GM12878 (cell line): Measurements from ENCODE around the gene TDRD7. TPM values are rescaled to one million over a fixed set of nuclear protein-coding genes. Genes with fewer than 3 reads are reported as not detected.

ENCODE experiments used
- ATAC-seq: fragments of 200-7000 bp; cut with Tn5 transposase; 3 replicates; pipeline ENCODE4 v1.9.1; 2020; ENCODE audit warnings: mild to moderate bottlenecking, moderate library complexity
- BruUV-seq: library from RNA; stranded (reverse); fragments of 400-500 nt; replicated peaks from 2 replicates; lab custom pipeline; 2021; lab: Mats Ljungman, UMichigan
- CTCF ChIA-PET: fragments of 300-600 bp; sonication (Branson Sonifier 250); formaldehyde crosslinking; extraction: SDS; loops from one replicate; lab custom pipeline; 2021; ENCODE audit warnings: inconsistent platforms; lab: Yijun Ruan, JAX
- POLR2A ChIA-PET: fragments of 350-600 bp; formaldehyde crosslinking; extraction: SDS; loops from one replicate; lab custom pipeline; 2021; ENCODE audit warnings: inconsistent platforms; lab: Charles Lee
- RAD21 ChIA-PET: fragments of 300-600 bp; sonication (Branson Sonifier 250); formaldehyde crosslinking; loops from one replicate; lab custom pipeline; 2023; ENCODE audit warnings: antibody characterized with exemption; ENCODE audit not compliant: unreplicated experiment; lab: Charles Lee
- SMC1A ChIA-PET: fragments of 300-600 bp; sonication (Branson Sonifier 250); formaldehyde crosslinking; loops from one replicate; lab custom pipeline; 2023; ENCODE audit not compliant: unreplicated experiment, uncharacterized antibody; lab: Charles Lee
- DNase-seq: peaks from one replicate; pipeline ENCODE4 v3.0.0-alpha.2; 2011; ENCODE audit warnings: low read depth, low spot score
- FAIRE-seq: peaks from 3 replicates; lab custom pipeline; 2011; peaks lifted over from hg19 to GRCh38; lab: Jason Lieb, UNC
- H2AFZ ChIP-seq: 2 replicates; pipeline ENCODE4 v1.6.0; 2011; ENCODE audit warnings: low read depth, low read length, control low read depth; ENCODE audit not compliant: control insufficient read depth
- H3K27ac ChIP-seq: 2 replicates; pipeline ENCODE4 v1.5.1; 2011; ENCODE audit warnings: control low read depth; ENCODE audit not compliant: control insufficient read depth, insufficient read depth
- H3K27me3 ChIP-seq, 2 experiments: replicated peaks in 1 of 2; 2 replicates each; pipeline versions ENCODE4 v1.6.0 to v1.6.1; 2011; ENCODE audit warnings: low read length in 1 of 2; ENCODE audit not compliant: control insufficient read depth in 2 of 2, insufficient read depth in 2 of 2
- H3K36me3 ChIP-seq, 2 experiments: 2 replicates each; pipeline ENCODE4 v1.5.1; 2011; ENCODE audit warnings: low read length in 1 of 2; ENCODE audit not compliant: control insufficient read depth in 2 of 2, insufficient read depth in 2 of 2
- H3K4me1 ChIP-seq: 2 replicates; pipeline ENCODE4 v1.6.1; 2011; ENCODE audit warnings: mild to moderate bottlenecking, low read length, moderate library complexity, mixed read lengths; ENCODE audit not compliant: control insufficient read depth, insufficient read depth
- H3K4me2 ChIP-seq: 2 replicates; pipeline ENCODE4 v1.6.0; 2011; ENCODE audit warnings: control low read depth; ENCODE audit not compliant: control insufficient read depth, insufficient read depth
- H3K4me3 ChIP-seq: fragments of 200-600 bp; sonication (generic); 2 replicates; pipeline ENCODE4 v1.5.1; 2016
- H3K79me2 ChIP-seq: 2 replicates; pipeline ENCODE4 v1.6.0; 2011; ENCODE audit warnings: low read length; ENCODE audit not compliant: control insufficient read depth, insufficient read depth
- H3K9ac ChIP-seq: 2 replicates; pipeline ENCODE4 v1.8.0; 2011; ENCODE audit warnings: low read length, control low read depth, mixed read lengths; ENCODE audit not compliant: control insufficient read depth, insufficient read depth
- H3K9me3 ChIP-seq: replicated peaks from 3 replicates; pipeline ENCODE4 v1.5.1; 2011; ENCODE audit warnings: mild to moderate bottlenecking, low read length; ENCODE audit not compliant: control insufficient read depth, insufficient read depth
- H4K20me1 ChIP-seq: 2 replicates; pipeline ENCODE4 v1.6.0; 2011; ENCODE audit not compliant: control insufficient read depth, insufficient read depth
- BRCA1 ChIP-seq: IDR thresholded peaks from 2 replicates; pipeline ENCODE4 v1.6.1; 2011; ENCODE audit warnings: low read depth, low read length, improper control_type of control experiment
- CREM ChIP-seq: IDR thresholded peaks from 2 replicates; pipeline ENCODE4 v1.6.1; 2014; ENCODE audit warnings: antibody characterized with exemption, low read depth
- EED ChIP-seq: sonication (generic); IDR thresholded peaks from 2 replicates; pipeline ENCODE4 v1.6.1; 2016; ENCODE audit warnings: antibody characterized with exemption, low read depth
- ESRRA ChIP-seq: IDR thresholded peaks from 2 replicates; pipeline ENCODE4 v1.6.1; 2012; ENCODE audit warnings: mild to moderate bottlenecking, low read length, improper control_type of control experiment
- HCFC1 ChIP-seq: fragments of 150-350 bp; IDR thresholded peaks from 2 replicates; pipeline ENCODE4 v1.6.1; 2014; ENCODE audit warnings: low read length
- IKZF2 ChIP-seq, 2 experiments: fragments of 450-650 bp; IDR thresholded peaks; 2 replicates each; pipeline ENCODE4 v1.6.1; 2017; ENCODE audit warnings: mild to moderate bottlenecking in 2 of 2, moderate library complexity in 2 of 2
- KDM1A ChIP-seq: fragments of 200-600 bp; sonication (generic); IDR thresholded peaks from 2 replicates; pipeline ENCODE4 v1.6.1; 2016; ENCODE audit warnings: borderline replicate concordance
- NR2F1 ChIP-seq: fragments of 450-650 bp; conservative IDR thresholded peaks from 2 replicates; pipeline ENCODE4 v1.6.1; 2017; ENCODE audit warnings: mild to moderate bottlenecking
- SREBF1 ChIP-seq: IDR thresholded peaks from 2 replicates; pipeline ENCODE4 v1.6.1; 2012; ENCODE audit warnings: mild to moderate bottlenecking, low read length
- YBX1 ChIP-seq: fragments of 450-650 bp; IDR thresholded peaks from 2 replicates; pipeline ENCODE4 v1.6.1; 2016; ENCODE audit warnings: antibody characterized with exemption
- ZNF622 ChIP-seq: fragments of 450-650 bp; IDR thresholded peaks from 2 replicates; pipeline ENCODE4 v1.6.1; 2017; ENCODE audit warnings: mild to moderate bottlenecking, inconsistent platforms
- WGBS: methylation state at CpG from one replicate; pipeline ENCODE4 v1.1.6; 2016; ENCODE audit warnings: low lambda C conversion rate; ENCODE audit not compliant: insufficient replicate concordance, insufficient coverage; ENCODE audit errors: missing lambda C conversion rate; 5-methylcytosine and 5-hydroxymethylcytosine counted together
- in situ Hi-C: fragments of 300-500 bp; cut with MboI; formaldehyde crosslinking; loops from 9 replicates; pipeline ENCODE4 v1.14.3; 2018; ENCODE audit warnings: mixed read lengths
- intact Hi-C: fragments of 100-400 bp; cut with micrococcal nuclease; formaldehyde crosslinking; loops from one replicate; pipeline ENCODE4 v1.14.2; 2022; ENCODE audit not compliant: unreplicated experiment
- polyA plus RNA-seq, 11 experiments: library from polyadenylated mRNA; depleted of rRNA in 4 of 11; unstranded in 6 of 11; stranded (reverse) in 5 of 11; fragments of >200 nt; fragmentation: Nextera tagmentation in 4 of 11; fragmentation: Illumina TruSeq in 1 of 11; extraction: Ambion mirVana in 4 of 11; extraction: Trizol in 1 of 11; gene quantifications; 1 replicate in 1 of 11; 2 replicates in 10 of 11; pipeline versions ENCODE4 v1.2.1 to v1.2.3, GENCODE V29; 2011 to 2016; ENCODE audit warnings: inconsistent platforms in 2 of 11, missing spikeins in 2 of 11, low read depth in 1 of 11
- total RNA-seq, 4 experiments: library from RNA; depleted of rRNA in 3 of 4; stranded (reverse); fragments of >200 nt in 3 of 4; fragmentation: Illumina TruSeq in 1 of 4; extraction: Trizol in 1 of 4; gene quantifications; 2 replicates each; pipeline versions ENCODE4 v1.2.1 to v1.2.3, GENCODE V29; 2013 to 2021
- TF ChIP-seq, protein P1 (sequence below): IDR thresholded peaks from 2 replicates; pipeline ENCODE4 v1.6.1; 2012; ENCODE audit warnings: low read depth, low read length, improper control_type of control experiment
- TF ChIP-seq, protein P2 (sequence below): fragments of 450-650 bp; IDR thresholded peaks from 2 replicates; pipeline ENCODE4 v1.6.1; 2017; ENCODE audit warnings: borderline replicate concordance
- TF ChIP-seq, protein P3 (sequence below): fragments of 450-650 bp; IDR thresholded peaks from 2 replicates; pipeline ENCODE4 v1.6.1; 2017; ENCODE audit warnings: mild to moderate bottlenecking, moderate library complexity
- TF ChIP-seq, protein P4 (sequence below): IDR thresholded peaks from 2 replicates; pipeline ENCODE4 v1.6.1; 2012; ENCODE audit warnings: mild to moderate bottlenecking, low read depth, low read length

The TDRD7 gene
- total and polyA plus RNA-seq, 10 of the 15 experiments (the other 5 are each of a cell fraction or from before 2014, with no cell fraction given), result 5.7 to 26.4 (median 16.2) TPM

DNA sequence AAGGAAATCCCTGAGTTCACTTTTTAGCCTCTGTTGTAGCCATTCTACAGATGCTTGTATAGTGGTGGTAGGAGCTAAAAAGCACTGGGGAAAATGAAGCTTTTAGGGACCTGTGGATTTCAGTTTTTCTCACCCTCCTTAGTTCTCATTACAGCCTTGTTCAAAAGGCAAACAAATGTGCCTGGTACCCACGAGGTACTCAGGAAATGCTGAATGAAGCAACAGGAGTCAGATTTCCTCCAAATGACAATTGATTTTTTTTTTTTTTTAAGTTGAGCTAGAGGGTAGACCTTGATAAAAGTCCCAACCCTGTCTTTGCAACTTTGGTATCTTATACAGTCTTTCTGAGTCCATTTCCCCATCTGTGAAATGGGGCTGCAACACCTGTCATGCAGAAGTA lies 68.3 kb downstream of the TDRD7 start:
- no peak for TF ChIP-seq NR2F1
- TF ChIP-seq HCFC1, result no peak
- no peak for TF ChIP-seq IKZF2 (IDR thresholded peaks at IDR 0.05)
- TF ChIP-seq, protein P1, sequence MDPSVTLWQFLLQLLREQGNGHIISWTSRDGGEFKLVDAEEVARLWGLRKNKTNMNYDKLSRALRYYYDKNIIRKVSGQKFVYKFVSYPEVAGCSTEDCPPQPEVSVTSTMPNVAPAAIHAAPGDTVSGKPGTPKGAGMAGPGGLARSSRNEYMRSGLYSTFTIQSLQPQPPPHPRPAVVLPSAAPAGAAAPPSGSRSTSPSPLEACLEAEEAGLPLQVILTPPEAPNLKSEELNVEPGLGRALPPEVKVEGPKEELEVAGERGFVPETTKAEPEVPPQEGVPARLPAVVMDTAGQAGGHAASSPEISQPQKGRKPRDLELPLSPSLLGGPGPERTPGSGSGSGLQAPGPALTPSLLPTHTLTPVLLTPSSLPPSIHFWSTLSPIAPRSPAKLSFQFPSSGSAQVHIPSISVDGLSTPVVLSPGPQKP, result no peak
- no peak for TF ChIP-seq CREM
- no peak for TF ChIP-seq YBX1
- TF ChIP-seq ZNF622, result no peak
- no peak for TF ChIP-seq SREBF1
- no peak for TF ChIP-seq ESRRA
- TF ChIP-seq BRCA1, result no peak
- TF ChIP-seq, protein P2, sequence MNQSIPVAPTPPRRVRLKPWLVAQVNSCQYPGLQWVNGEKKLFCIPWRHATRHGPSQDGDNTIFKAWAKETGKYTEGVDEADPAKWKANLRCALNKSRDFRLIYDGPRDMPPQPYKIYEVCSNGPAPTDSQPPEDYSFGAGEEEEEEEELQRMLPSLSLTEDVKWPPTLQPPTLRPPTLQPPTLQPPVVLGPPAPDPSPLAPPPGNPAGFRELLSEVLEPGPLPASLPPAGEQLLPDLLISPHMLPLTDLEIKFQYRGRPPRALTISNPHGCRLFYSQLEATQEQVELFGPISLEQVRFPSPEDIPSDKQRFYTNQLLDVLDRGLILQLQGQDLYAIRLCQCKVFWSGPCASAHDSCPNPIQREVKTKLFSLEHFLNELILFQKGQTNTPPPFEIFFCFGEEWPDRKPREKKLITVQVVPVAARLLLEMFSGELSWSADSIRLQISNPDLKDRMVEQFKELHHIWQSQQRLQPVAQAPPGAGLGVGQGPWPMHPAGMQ, result no peak
- no peak for TF ChIP-seq KDM1A
- TF ChIP-seq, protein P3, sequence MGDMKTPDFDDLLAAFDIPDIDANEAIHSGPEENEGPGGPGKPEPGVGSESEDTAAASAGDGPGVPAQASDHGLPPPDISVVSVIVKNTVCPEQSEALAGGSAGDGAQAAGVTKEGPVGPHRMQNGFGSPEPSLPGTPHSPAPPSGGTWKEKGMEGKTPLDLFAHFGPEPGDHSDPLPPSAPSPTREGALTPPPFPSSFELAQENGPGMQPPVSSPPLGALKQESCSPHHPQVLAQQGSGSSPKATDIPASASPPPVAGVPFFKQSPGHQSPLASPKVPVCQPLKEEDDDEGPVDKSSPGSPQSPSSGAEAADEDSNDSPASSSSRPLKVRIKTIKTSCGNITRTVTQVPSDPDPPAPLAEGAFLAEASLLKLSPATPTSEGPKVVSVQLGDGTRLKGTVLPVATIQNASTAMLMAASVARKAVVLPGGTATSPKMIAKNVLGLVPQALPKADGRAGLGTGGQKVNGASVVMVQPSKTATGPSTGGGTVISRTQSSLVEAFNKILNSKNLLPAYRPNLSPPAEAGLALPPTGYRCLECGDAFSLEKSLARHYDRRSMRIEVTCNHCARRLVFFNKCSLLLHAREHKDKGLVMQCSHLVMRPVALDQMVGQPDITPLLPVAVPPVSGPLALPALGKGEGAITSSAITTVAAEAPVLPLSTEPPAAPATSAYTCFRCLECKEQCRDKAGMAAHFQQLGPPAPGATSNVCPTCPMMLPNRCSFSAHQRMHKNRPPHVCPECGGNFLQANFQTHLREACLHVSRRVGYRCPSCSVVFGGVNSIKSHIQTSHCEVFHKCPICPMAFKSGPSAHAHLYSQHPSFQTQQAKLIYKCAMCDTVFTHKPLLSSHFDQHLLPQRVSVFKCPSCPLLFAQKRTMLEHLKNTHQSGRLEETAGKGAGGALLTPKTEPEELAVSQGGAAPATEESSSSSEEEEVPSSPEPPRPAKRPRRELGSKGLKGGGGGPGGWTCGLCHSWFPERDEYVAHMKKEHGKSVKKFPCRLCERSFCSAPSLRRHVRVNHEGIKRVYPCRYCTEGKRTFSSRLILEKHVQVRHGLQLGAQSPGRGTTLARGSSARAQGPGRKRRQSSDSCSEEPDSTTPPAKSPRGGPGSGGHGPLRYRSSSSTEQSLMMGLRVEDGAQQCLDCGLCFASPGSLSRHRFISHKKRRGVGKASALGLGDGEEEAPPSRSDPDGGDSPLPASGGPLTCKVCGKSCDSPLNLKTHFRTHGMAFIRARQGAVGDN, result no peak
- no peak for TF ChIP-seq EED
- TF ChIP-seq, protein P4, sequence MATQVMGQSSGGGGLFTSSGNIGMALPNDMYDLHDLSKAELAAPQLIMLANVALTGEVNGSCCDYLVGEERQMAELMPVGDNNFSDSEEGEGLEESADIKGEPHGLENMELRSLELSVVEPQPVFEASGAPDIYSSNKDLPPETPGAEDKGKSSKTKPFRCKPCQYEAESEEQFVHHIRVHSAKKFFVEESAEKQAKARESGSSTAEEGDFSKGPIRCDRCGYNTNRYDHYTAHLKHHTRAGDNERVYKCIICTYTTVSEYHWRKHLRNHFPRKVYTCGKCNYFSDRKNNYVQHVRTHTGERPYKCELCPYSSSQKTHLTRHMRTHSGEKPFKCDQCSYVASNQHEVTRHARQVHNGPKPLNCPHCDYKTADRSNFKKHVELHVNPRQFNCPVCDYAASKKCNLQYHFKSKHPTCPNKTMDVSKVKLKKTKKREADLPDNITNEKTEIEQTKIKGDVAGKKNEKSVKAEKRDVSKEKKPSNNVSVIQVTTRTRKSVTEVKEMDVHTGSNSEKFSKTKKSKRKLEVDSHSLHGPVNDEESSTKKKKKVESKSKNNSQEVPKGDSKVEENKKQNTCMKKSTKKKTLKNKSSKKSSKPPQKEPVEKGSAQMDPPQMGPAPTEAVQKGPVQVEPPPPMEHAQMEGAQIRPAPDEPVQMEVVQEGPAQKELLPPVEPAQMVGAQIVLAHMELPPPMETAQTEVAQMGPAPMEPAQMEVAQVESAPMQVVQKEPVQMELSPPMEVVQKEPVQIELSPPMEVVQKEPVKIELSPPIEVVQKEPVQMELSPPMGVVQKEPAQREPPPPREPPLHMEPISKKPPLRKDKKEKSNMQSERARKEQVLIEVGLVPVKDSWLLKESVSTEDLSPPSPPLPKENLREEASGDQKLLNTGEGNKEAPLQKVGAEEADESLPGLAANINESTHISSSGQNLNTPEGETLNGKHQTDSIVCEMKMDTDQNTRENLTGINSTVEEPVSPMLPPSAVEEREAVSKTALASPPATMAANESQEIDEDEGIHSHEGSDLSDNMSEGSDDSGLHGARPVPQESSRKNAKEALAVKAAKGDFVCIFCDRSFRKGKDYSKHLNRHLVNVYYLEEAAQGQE, result no peak
- Histone ChIP-seq H3K4me1 (no peaks in the 10 kb centered on the region), H2AFZ (no peak overlapping the region), H3K9me3 (no peaks in the 10 kb centered on the region; the same call in 2 of the 3 replicates), H3K27ac (no peak overlapping the region), H3K27me3 (no peaks in the 10 kb centered on the region), H3K4me3 (no peak overlapping the region), H3K79me2 (no peaks in the 10 kb centered on the region), H3K4me2 (no peak overlapping the region), H4K20me1 (no peaks in the 10 kb centered on the region), H3K36me3 (peaks cover 1 to 6% of the 10 kb centered on the region in 2 experiments; a peak in 3 of 4 replicates), H3K9ac (no peak overlapping the region)
- no peak for FAIRE-seq
- CTCF ChIA-PET, result interaction anchor here (0.6 to 5.7 kb wide), 5 partner anchors 12 to 136 kb away, joined by 4 to 70 read pairs (median 7); partner anchors contain the start of gene TMOD1
- POLR2A ChIA-PET, result interaction anchor here (0.6 to 0.9 kb wide), 2 partner anchors 30 to 153 kb away, joined by 3 read pairs; partner anchors contain the start of gene TSTD2
- in situ Hi-C loops, result no loop called here
- 5% methylated on average over 1 of the region's 1 CpG for WGBS
- SMC1A ChIA-PET, result interaction anchor here (0.6 to 5.6 kb wide), 11 partner anchors 8 to 135 kb away, joined by 3 to 24 read pairs (median 7); partner anchors contain the start of gene TMOD1
- ATAC-seq, result no peak
- DNase-seq, result no peak
- intact Hi-C loops, result no loop called here
- no TSS peak for BruUV-seq
- RAD21 ChIA-PET, result interaction anchor here (0.7 to 1.6 kb wide), 3 partner anchors 11 to 136 kb away, joined by 3 to 4 read pairs (median 3); partner anchors contain the start of gene TMOD1
